Transverse colon (tissue), 4 donors: Measurements from ENCODE around the gene GGA1.

ENCODE experiments used
- CTCF ChIP-seq, 5 experiments: fragments of 200-600 bp in 3 of 5; fragments of 450-650 bp in 2 of 5; sonication (generic) in 3 of 5; IDR thresholded peaks; 1 replicate in 2 of 5; 2 replicates in 3 of 5; pipeline ENCODE4 v1.5.1; 2016 to 2017; ENCODE audit warnings: antibody characterized with exemption in 5 of 5, inconsistent platforms in 3 of 5, mild to moderate bottlenecking in 2 of 5, moderate library complexity in 1 of 5
- POLR2A ChIP-seq: fragments of 450-650 bp; IDR thresholded peaks from one replicate; pipeline ENCODE4 v1.6.1; 2016; ENCODE audit warnings: antibody characterized with exemption, mild to moderate bottlenecking, moderate library complexity
- POLR2AphosphoS5 ChIP-seq, 3 donors: sonication (generic); formaldehyde crosslinking; IDR thresholded peaks; one replicate each; pipeline ENCODE4 v1.6.1; 2016; ENCODE audit warnings: antibody characterized with exemption in 3 of 3

GRCh38 chr22:37604875-37605274 is 3.8 kb upstream of the GGA1 start:
- TF ChIP-seq POLR2A (no peak), CTCF (IDR thresholded peaks at IDR 0.05) (no peak), POLR2AphosphoS5 (IDR thresholded peaks at IDR 0.05) (no peak)
